GM23338 (cell line): ENCODE data around the gene PLXNC1.

Experiments used
- CREB1 ChIP-seq: fragments of 250-450 bp; sonication (Bioruptor Pico); IDR thresholded peaks from 2 replicates; pipeline ENCODE4 v1.5.0; 2020; ENCODE audit warnings: low read depth, mild to moderate bottlenecking, moderate library complexity
- EZH2 ChIP-seq: fragments of 200-600 bp; sonication (generic); IDR thresholded peaks from one replicate; pipeline ENCODE4 v1.8.0; 2017; ENCODE audit warnings: antibody characterized with exemption, mild to moderate bottlenecking, low read depth; ENCODE audit not compliant: unreplicated experiment
- EZH2phosphoT487 ChIP-seq: fragments of 200-600 bp; sonication (generic); IDR thresholded peaks from one replicate; pipeline ENCODE4 v1.8.1; 2018; ENCODE audit warnings: antibody characterized with exemption; ENCODE audit not compliant: unreplicated experiment
- JUNB ChIP-seq: IDR thresholded peaks from one replicate; pipeline ENCODE4 v1.6.1; 2016; ENCODE audit warnings: antibody characterized with exemption; ENCODE audit not compliant: unreplicated experiment
- POLR2AphosphoS5 ChIP-seq: IDR thresholded peaks from 2 replicates; pipeline ENCODE4 v1.6.1; 2016; ENCODE audit warnings: antibody characterized with exemption, low read depth
- TF ChIP-seq, protein P1 (sequence below), 2 experiments: fragments of 200-600 bp in 1 of 2; sonication (generic) in 1 of 2; conservative IDR thresholded peaks; 2 replicates each; pipeline versions ENCODE4 v1.5.1 to v1.6.1; 2016 to 2017; ENCODE audit warnings: antibody characterized with exemption in 2 of 2, low read depth in 2 of 2, mild to moderate bottlenecking in 2 of 2, moderate library complexity in 1 of 2

DNA sequence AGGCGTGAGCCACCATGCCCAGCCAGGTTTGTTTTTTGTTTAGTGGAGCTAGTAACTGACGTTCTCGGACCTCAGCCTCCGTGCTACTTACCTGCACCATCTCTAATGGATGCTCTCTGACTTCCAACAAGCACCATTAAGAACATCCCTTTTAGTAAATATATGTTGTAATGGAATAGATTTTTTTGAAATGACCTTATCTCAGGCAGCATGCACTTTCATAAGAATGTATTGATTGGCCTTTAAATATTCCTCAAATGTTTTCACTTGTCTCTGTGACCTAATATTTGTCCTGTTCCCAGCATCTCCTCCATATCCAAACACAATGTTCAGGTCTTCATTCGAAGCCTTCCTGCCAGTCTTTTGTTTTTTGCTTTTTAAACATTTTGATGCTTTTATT is 51.7 kb downstream of the PLXNC1 start:
- TF ChIP-seq, protein P1, sequence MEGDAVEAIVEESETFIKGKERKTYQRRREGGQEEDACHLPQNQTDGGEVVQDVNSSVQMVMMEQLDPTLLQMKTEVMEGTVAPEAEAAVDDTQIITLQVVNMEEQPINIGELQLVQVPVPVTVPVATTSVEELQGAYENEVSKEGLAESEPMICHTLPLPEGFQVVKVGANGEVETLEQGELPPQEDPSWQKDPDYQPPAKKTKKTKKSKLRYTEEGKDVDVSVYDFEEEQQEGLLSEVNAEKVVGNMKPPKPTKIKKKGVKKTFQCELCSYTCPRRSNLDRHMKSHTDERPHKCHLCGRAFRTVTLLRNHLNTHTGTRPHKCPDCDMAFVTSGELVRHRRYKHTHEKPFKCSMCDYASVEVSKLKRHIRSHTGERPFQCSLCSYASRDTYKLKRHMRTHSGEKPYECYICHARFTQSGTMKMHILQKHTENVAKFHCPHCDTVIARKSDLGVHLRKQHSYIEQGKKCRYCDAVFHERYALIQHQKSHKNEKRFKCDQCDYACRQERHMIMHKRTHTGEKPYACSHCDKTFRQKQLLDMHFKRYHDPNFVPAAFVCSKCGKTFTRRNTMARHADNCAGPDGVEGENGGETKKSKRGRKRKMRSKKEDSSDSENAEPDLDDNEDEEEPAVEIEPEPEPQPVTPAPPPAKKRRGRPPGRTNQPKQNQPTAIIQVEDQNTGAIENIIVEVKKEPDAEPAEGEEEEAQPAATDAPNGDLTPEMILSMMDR (conservative IDR thresholded peaks at IDR 0.05; ENCODE audit: low read depth in 2 of 2), result no peak
- TF ChIP-seq JUNB, result no peak
- no peak for TF ChIP-seq POLR2AphosphoS5
- TF ChIP-seq EZH2, result no peak
- no peak for TF ChIP-seq EZH2phosphoT487
- no peak for TF ChIP-seq CREB1 (CRISPR knock-in tag)
